Measurements from ENCODE around the gene SCGB1D1. TPM values are rescaled to one million over a fixed set of nuclear protein-coding genes. Genes with fewer than 3 reads are reported as not detected.
A peak's percentile ranks its signal among the peaks of the same experiment; 100 is the strongest.

Gene SCGB1D1
- total RNA-seq, 1 experiment from 2014 or later = not detected

DNA sequence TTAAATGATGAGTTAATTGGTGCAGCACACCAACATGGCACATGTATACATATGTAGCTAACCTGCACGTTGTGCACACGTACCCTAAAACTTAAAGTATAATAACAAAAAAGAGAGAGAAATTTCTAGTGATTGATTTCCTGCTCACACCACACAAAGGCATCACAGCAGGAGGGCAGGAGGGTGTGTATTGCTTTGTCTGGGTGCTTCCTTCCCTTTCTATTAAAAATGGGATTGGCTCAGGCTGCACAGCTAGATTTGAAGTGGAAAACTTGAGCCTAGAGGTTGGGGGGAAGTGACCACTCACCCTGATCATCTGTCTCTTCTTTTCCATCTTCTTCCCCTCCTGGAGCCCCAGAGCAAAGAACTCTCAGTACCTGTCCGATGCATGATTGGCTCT is 51.1 kb downstream of the SCGB1D1 start:
- ATAC-seq (no peak), DNase-seq (ENCODE audit: low read depth, low spot score) (no peak)
- ChIA-PET RAD21 (ENCODE audit: low non-redundant PET in 1 of 2, low total read pairs in 2 of 2, uncharacterized antibody in 2 of 2, unreplicated experiment in 2 of 2) (no interaction called here), CTCF (no interaction called here), POLR2A (no interaction called here)
- no peaks in the 10 kb centered on the region for H3K9me3 ChIP-seq (ENCODE audit: control insufficient read depth in 1 of 2, insufficient read depth in 1 of 2, low read depth in 1 of 2, low read length in 2 of 2)
- peaks cover 34% of the 10 kb centered on the region for H3K27me3 ChIP-seq (ENCODE audit: insufficient read depth, low read length)
- H3K36me3 ChIP-seq (ENCODE audit: control insufficient read depth in 1 of 2, insufficient read depth in 2 of 2, low read length in 2 of 2) = no peaks in the 10 kb centered on the region
- H3K27ac ChIP-seq (ENCODE audit: low read depth, low read length) = no peak overlapping the region
- H4K20me1 ChIP-seq (ENCODE audit: insufficient read depth) = no peaks in the 10 kb centered on the region
- intact Hi-C loops (cut with micrococcal nuclease) = no loop called here
- H3K9me2 ChIP-seq (ENCODE audit: insufficient read depth) = no peaks in the 10 kb centered on the region
- H3K4me2 ChIP-seq (ENCODE audit: low read length) = no peak overlapping the region
- H3K4me1 ChIP-seq (ENCODE audit: control insufficient read depth in 1 of 2, insufficient read depth in 2 of 2, low read length in 2 of 2) = peaks cover 3 to 8% of the 10 kb centered on the region in 2 experiments; a peak in 2 of 4 replicates
- TF ChIP-seq CBX3 (IDR thresholded peaks at IDR 0.05; ENCODE audit: low read depth) (no peak), SIN3A (IDR thresholded peaks at IDR 0.05; ENCODE audit: low read depth) (no peak), ZNF274 (IDR thresholded peaks at IDR 0.05; ENCODE audit: low read depth, low read length) (no peak)
- TF ChIP-seq, protein P1, sequence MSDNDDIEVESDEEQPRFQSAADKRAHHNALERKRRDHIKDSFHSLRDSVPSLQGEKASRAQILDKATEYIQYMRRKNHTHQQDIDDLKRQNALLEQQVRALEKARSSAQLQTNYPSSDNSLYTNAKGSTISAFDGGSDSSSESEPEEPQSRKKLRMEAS (IDR thresholded peaks at IDR 0.05) = no peak
- no peak overlapping the region for H3K9ac ChIP-seq (ENCODE audit: low read length)
- H3K79me2 ChIP-seq (ENCODE audit: insufficient read depth, low read length) = no peaks in the 10 kb centered on the region
- BruUV-seq (replicated peaks) = no TSS peak
- H2AFZ ChIP-seq (ENCODE audit: low read depth, low read length, poor library complexity, severe bottlenecking) = no peak overlapping the region
- no peak overlapping the region for H3K4me3 ChIP-seq (replicated peaks in 1 of 2; ENCODE audit: low read depth in 1 of 2, low read length in 2 of 2)

DNA sequence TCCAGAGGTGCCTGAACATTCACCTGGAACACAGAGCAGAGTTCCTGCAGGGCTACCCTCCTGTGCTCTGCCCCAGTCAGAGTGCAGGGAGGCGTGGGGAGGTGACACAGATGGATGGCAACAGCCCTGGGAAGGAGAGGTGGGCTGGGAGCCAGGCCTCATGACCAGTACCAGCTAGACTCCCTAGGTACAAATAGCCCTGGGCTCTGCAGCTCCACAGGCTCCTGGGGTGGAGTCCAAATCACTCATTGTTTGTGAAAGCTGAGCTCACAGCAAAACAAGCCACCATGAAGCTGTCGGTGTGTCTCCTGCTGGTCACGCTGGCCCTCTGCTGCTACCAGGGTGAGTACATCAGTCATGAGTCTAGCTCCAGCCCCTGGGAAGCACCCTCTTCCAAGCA is 52.0 kb downstream of the SCGB1D1 start, which contains the start of gene SCGB1D2:
TSS of gene SCGB1D2 (plus strand) at position 219 of the 400 bp plus-strand sequence. CDS start at position 288, 69 bp downstream.
- intact Hi-C loops (cut with micrococcal nuclease) = no loop called here
- BruUV-seq (replicated peaks) = no TSS peak
- POLR2A ChIA-PET = no interaction called here
- Histone ChIP-seq H3K9ac (ENCODE audit: low read length) (no peak within 1 kb of the TSS), H3K79me2 (ENCODE audit: insufficient read depth, low read length) (no peaks in the 10 kb centered on the region), H3K4me2 (ENCODE audit: low read length) (no peak within 1 kb of the TSS), H3K4me1 (ENCODE audit: control insufficient read depth in 1 of 2, insufficient read depth in 2 of 2, low read length in 2 of 2) (peaks cover 3 to 8% of the 10 kb centered on the region in 2 experiments; a peak in 2 of 4 replicates), H4K20me1 (ENCODE audit: insufficient read depth) (no peaks in the 10 kb centered on the region), H3K4me3 (replicated peaks in 1 of 2; ENCODE audit: low read depth in 1 of 2, low read length in 2 of 2) (no peak within 1 kb of the TSS), H3K9me2 (ENCODE audit: insufficient read depth) (no peaks in the 10 kb centered on the region), H3K27ac (ENCODE audit: low read depth, low read length) (no peak within 1 kb of the TSS), H2AFZ (ENCODE audit: low read depth, low read length, poor library complexity, severe bottlenecking) (no peak within 1 kb of the TSS), H3K9me3 (ENCODE audit: control insufficient read depth in 1 of 2, insufficient read depth in 1 of 2, low read depth in 1 of 2, low read length in 2 of 2) (no peaks in the 10 kb centered on the region), H3K27me3 (ENCODE audit: insufficient read depth, low read length) (peaks cover 25% of the 10 kb centered on the region), H3K36me3 (ENCODE audit: control insufficient read depth in 1 of 2, insufficient read depth in 2 of 2, low read length in 2 of 2) (no peaks in the 10 kb centered on the region)
- no peak for DNase-seq (ENCODE audit: low read depth, low spot score)
- ATAC-seq = peak; percentile 75
- RAD21 ChIA-PET (ENCODE audit: low non-redundant PET in 1 of 2, low total read pairs in 2 of 2, uncharacterized antibody in 2 of 2, unreplicated experiment in 2 of 2) = interaction anchor here in 1 of 2 experiments (0.6 kb wide), 1 partner anchor 30 kb away, joined by 4 read pairs; no protein-coding TSS in a partner anchor
- CTCF ChIA-PET = interaction anchor here (1.4 kb wide), 1 partner anchor 69 kb away, joined by 3 read pairs; no protein-coding TSS in a partner anchor
- TF ChIP-seq, protein P1 (IDR thresholded peaks at IDR 0.05) = 0 out of 2 replicates have a peak, but pooled peaks have one; percentile 16
- TF ChIP-seq RAD21 (IDR thresholded peaks at IDR 0.05; ENCODE audit: low read depth) = no peak

Other genes with a start within 250 kb of the SCGB1D1 start
- 2.3 TPM for gene BEST1, start 239.9 kb upstream of the SCGB1D1 start, total RNA-seq (2021; ENCODE audit: unreplicated experiment)
- 3,345 TPM for gene FTH1, start 222.6 kb upstream of the SCGB1D1 start, total RNA-seq (2021; ENCODE audit: unreplicated experiment)
- gene INCENP, start 66.2 kb upstream of the SCGB1D1 start, total RNA-seq (2021; ENCODE audit: unreplicated experiment) = 118 TPM
- gene SCGB2A1, start 18.5 kb downstream of the SCGB1D1 start, total RNA-seq (2021; ENCODE audit: unreplicated experiment) = not detected
- gene SCGB1D2, start 52.0 kb downstream of the SCGB1D1 start, total RNA-seq (2021; ENCODE audit: unreplicated experiment) = not detected
- gene SCGB2A2, start 79.9 kb downstream of the SCGB1D1 start, total RNA-seq (2021; ENCODE audit: unreplicated experiment) = not detected
- not detected for gene SCGB1D4, start 108.9 kb downstream of the SCGB1D1 start, total RNA-seq (2021; ENCODE audit: unreplicated experiment)
- 27.6 TPM for gene ASRGL1, start 147.2 kb downstream of the SCGB1D1 start, total RNA-seq (2021; ENCODE audit: unreplicated experiment)
- gene SCGB1A1, start 228.8 kb downstream of the SCGB1D1 start, total RNA-seq (2021; ENCODE audit: unreplicated experiment) = 2.0 TPM